ENCODE data around the gene TRMT5. TPM values are rescaled to one million over a fixed set of nuclear protein-coding genes. Genes with fewer than 3 reads are reported as not detected.
A peak's percentile ranks its signal among the peaks of the same experiment; 100 is the strongest.

Gene TRMT5
- total and polyA plus RNA-seq, 2 experiments from 2014 or later, result 8.1 to 10.0 TPM

- no peaks in the 10 kb centered on the region for H3K27me3 ChIP-seq (replicated peaks; ENCODE audit: insufficient read depth)
- no peak overlapping the region for H3K9ac ChIP-seq
- TF ChIP-seq EZH2phosphoT487 (IDR thresholded peaks at IDR 0.05; ENCODE audit: insufficient read depth, low read depth), result no peak
- no peak for TF ChIP-seq EZH2 (IDR thresholded peaks at IDR 0.05; ENCODE audit: insufficient read depth, poor library complexity, severe bottlenecking)
- in situ Hi-C loops (cut with MboI), result no loop called here
- WGBS, 2 experiments (ENCODE audit: low coverage in 1 of 2, low lambda C conversion rate in 2 of 2, missing lambda C conversion rate in 2 of 2), result 83 to 86% methylated on average over 1 of the region's 1 CpG
- H3K36me3 ChIP-seq (ENCODE audit: low read depth), result no peaks in the 10 kb centered on the region
- H3K9me3 ChIP-seq (ENCODE audit: low read depth), result no peaks in the 10 kb centered on the region
- no peak overlapping the region for H2AFZ ChIP-seq
- no peaks in the 10 kb centered on the region for H3F3A ChIP-seq (ENCODE audit: insufficient read depth)
- no peaks in the 10 kb centered on the region; the same call in 1 of the 2 replicates for H3K79me2 ChIP-seq (ENCODE audit: insufficient read depth)
- no peaks in the 10 kb centered on the region for H3K4me1 ChIP-seq (ENCODE audit: insufficient read depth)
- no peaks in the 10 kb centered on the region; the same call in 1 of the 2 replicates for H3K9me2 ChIP-seq (ENCODE audit: insufficient read depth)
- DNase-seq, result peak; percentile 18
- no peaks in the 10 kb centered on the region for H4K20me1 ChIP-seq (ENCODE audit: insufficient read depth)
- no peak overlapping the region for H3K27ac ChIP-seq
- no peak overlapping the region for H3K4me3 ChIP-seq
- no peak overlapping the region for H3K4me2 ChIP-seq (ENCODE audit: unreplicated experiment)
Observed at GRCh38 chr14:60931218-60931617, 49.7 kb downstream of the TRMT5 start.

DNA sequence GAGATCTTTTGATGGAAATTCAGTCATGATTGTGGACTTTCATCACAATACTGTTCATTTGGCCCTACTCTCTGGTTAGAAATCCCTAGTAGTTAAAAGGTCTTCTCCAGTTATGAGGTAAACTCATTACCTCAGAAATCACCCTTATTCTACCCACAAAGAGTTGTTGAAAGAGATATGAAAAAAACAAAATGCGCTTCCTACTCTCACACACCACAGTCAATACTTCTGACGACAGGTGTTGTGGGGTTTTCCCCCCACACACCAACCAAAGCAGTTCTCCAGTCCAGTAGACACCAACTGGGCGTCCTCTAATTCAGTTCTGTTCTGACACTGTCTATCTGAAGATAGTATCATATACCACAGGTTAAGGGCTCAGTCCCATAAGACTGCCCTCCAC, 54.9 kb downstream of the TRMT5 start:
- DNase-seq, result no peak
- 98 to 99% methylated on average over 3 of the region's 3 CpGs for WGBS, 2 experiments (ENCODE audit: low coverage in 1 of 2, low lambda C conversion rate in 2 of 2, missing lambda C conversion rate in 2 of 2)
- Histone ChIP-seq H3K4me3 (no peak overlapping the region), H3K4me2 (ENCODE audit: unreplicated experiment) (no peak overlapping the region), H3K36me3 (ENCODE audit: low read depth) (no peaks in the 10 kb centered on the region), H3K9ac (no peak overlapping the region), H4K20me1 (ENCODE audit: insufficient read depth) (no peaks in the 10 kb centered on the region), H3K27me3 (replicated peaks; ENCODE audit: insufficient read depth) (no peaks in the 10 kb centered on the region), H3K9me3 (ENCODE audit: low read depth) (no peaks in the 10 kb centered on the region), H3F3A (ENCODE audit: insufficient read depth) (no peaks in the 10 kb centered on the region), H3K27ac (no peak overlapping the region), H2AFZ (no peak overlapping the region), H3K4me1 (ENCODE audit: insufficient read depth) (no peaks in the 10 kb centered on the region), H3K79me2 (ENCODE audit: insufficient read depth) (peaks cover 10% of the 10 kb centered on the region; the same call in 1 of the 2 replicates), H3K9me2 (ENCODE audit: insufficient read depth) (no peaks in the 10 kb centered on the region; the same call in 1 of the 2 replicates)
- in situ Hi-C loops (cut with MboI), result no loop called here
- TF ChIP-seq EZH2 (IDR thresholded peaks at IDR 0.05; ENCODE audit: insufficient read depth, poor library complexity, severe bottlenecking) (no peak), EZH2phosphoT487 (IDR thresholded peaks at IDR 0.05; ENCODE audit: insufficient read depth, low read depth) (no peak)

DNA sequence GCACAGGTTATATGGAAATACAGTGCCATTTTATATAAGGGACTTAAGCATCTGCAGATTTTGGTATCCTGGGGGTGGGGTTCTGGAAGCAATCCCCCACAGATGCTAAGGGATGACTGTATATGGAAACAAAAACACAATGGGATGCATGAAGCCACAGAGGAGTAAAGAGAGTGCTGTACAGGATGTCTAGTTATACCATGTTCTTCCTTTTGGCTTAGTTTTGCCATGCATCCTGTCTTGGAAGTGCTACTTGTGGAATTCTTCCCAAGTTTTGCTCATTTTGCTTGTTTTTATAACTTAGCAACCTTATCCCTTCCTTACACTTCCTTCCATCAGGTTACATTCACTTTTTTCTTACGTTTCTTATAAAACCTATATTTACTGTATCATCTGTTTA, 55.6 kb downstream of the TRMT5 start:
- Histone ChIP-seq H3K9ac (no peak overlapping the region), H3K4me1 (ENCODE audit: insufficient read depth) (no peaks in the 10 kb centered on the region), H3K4me3 (no peak overlapping the region), H3K36me3 (ENCODE audit: low read depth) (no peaks in the 10 kb centered on the region), H2AFZ (no peak overlapping the region), H3K9me3 (ENCODE audit: low read depth) (no peaks in the 10 kb centered on the region), H3K27ac (no peak overlapping the region), H3F3A (ENCODE audit: insufficient read depth) (0 out of 2 replicates have a peak, but pooled peaks cover 4% of the 10 kb centered on the region), H4K20me1 (ENCODE audit: insufficient read depth) (no peaks in the 10 kb centered on the region), H3K4me2 (ENCODE audit: unreplicated experiment) (no peak overlapping the region), H3K79me2 (ENCODE audit: insufficient read depth) (peaks cover 16% of the 10 kb centered on the region; the same call in 1 of the 2 replicates), H3K27me3 (replicated peaks; ENCODE audit: insufficient read depth) (no peaks in the 10 kb centered on the region), H3K9me2 (ENCODE audit: insufficient read depth) (no peaks in the 10 kb centered on the region; the same call in 1 of the 2 replicates)
- no peak for DNase-seq
- WGBS, 2 experiments (ENCODE audit: low coverage in 1 of 2, low lambda C conversion rate in 2 of 2, missing lambda C conversion rate in 2 of 2), result 94 to 100% methylated on average over 1 of the region's 1 CpG
- in situ Hi-C loops (cut with MboI), result no loop called here
- no peak for TF ChIP-seq EZH2phosphoT487 (IDR thresholded peaks at IDR 0.05; ENCODE audit: insufficient read depth, low read depth)

DNA sequence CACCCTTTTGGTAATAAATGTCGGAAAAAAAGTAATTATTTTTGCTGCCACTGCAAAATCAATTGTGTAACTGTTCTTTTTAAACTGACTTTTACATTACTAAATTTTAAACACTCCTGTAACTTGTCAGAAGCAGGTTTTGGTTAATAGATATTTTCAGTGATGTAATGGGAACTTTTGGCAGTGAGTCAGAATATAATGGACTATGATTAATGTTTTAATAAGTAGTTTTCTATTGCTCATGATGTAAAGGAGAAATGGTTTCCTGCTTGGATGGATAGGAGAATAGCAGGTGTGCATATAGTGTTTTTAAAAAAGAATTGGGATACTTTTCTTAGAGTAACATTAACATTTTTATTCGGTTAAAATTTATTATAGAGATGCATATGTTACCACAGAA, 58.8 kb downstream of the TRMT5 start:
- in situ Hi-C loops (cut with MboI), result no loop called here
- TF ChIP-seq EZH2phosphoT487 (IDR thresholded peaks at IDR 0.05; ENCODE audit: insufficient read depth, low read depth) (no peak), EZH2 (IDR thresholded peaks at IDR 0.05; ENCODE audit: insufficient read depth, poor library complexity, severe bottlenecking) (no peak)
- H3K4me2 ChIP-seq (ENCODE audit: unreplicated experiment), result no peak overlapping the region
- 51 to 56% methylated on average over 2 of the region's 2 CpGs for WGBS, 2 experiments (ENCODE audit: low coverage in 1 of 2, low lambda C conversion rate in 2 of 2, missing lambda C conversion rate in 2 of 2)
- H3K27me3 ChIP-seq (replicated peaks; ENCODE audit: insufficient read depth), result no peaks in the 10 kb centered on the region
- H3K27ac ChIP-seq, result no peak overlapping the region
- no peaks in the 10 kb centered on the region for H3K9me3 ChIP-seq (ENCODE audit: low read depth)
- H3K36me3 ChIP-seq (ENCODE audit: low read depth), result no peaks in the 10 kb centered on the region
- no peaks in the 10 kb centered on the region for H3K9me2 ChIP-seq (ENCODE audit: insufficient read depth)
- DNase-seq, result peak; percentile 31
- 0 out of 2 replicates have a peak, but pooled peaks cover 4% of the 10 kb centered on the region for H3F3A ChIP-seq (ENCODE audit: insufficient read depth)
- no peaks in the 10 kb centered on the region for H3K4me1 ChIP-seq (ENCODE audit: insufficient read depth)
- H3K9ac ChIP-seq, result no peak overlapping the region
- H4K20me1 ChIP-seq (ENCODE audit: insufficient read depth), result no peaks in the 10 kb centered on the region
- H2AFZ ChIP-seq, result no peak overlapping the region
- H3K4me3 ChIP-seq, result no peak overlapping the region
- H3K79me2 ChIP-seq (ENCODE audit: insufficient read depth), result 0 out of 2 replicates have a peak, but pooled peaks cover 16% of the 10 kb centered on the region

Small RNA genes within 50 kb of the gene (small RNA-seq; reads per million reads assigned to genes)
- not detected for gene RNU6-398P (ENCODE audit: low read depth, low replicate concordance)

Other genes starting within 250 kb of the TRMT5 start
- gene MNAT1, start 246.3 kb downstream of the TRMT5 start, total RNA-seq (2014; rRNA removed; shearing (Covaris generic)), result 32.5 and 53.8 TPM in 2 replicates
- gene MNAT1, start 246.3 kb downstream of the TRMT5 start, polyA plus RNA-seq (2016; fragmentation: Nextera tagmentation; extraction: Ambion mirVana), result 39.9 and 43.8 TPM in 2 replicates
- 21.6 and 29.8 TPM in 2 replicates for gene SLC38A6, start 166 bp upstream of the TRMT5 start, total RNA-seq (2014; rRNA removed; shearing (Covaris generic))
- gene SLC38A6, start 166 bp upstream of the TRMT5 start, polyA plus RNA-seq (2016; fragmentation: Nextera tagmentation; extraction: Ambion mirVana), result 20.7 and 21.5 TPM in 2 replicates

Measured in GM23248 (cell line).